HPDE6-E6E7 (cell line): ENCODE measurements around the gene RIMS3.
A peak's percentile ranks its signal among the peaks of the same experiment; 100 is the strongest.
"Not testable (repeated sequence)": the region's sequence is repeated elsewhere in the genome, so short reads cannot be mapped to it uniquely, and the experiment has no call there.

ENCODE experiments used
- DNase-seq: peaks from one replicate; pipeline ENCODE4 v3.0.0; 2011; ENCODE audit warnings: missing footprints; ENCODE audit errors: extremely low spot score

The RIMS3 gene

DNA sequence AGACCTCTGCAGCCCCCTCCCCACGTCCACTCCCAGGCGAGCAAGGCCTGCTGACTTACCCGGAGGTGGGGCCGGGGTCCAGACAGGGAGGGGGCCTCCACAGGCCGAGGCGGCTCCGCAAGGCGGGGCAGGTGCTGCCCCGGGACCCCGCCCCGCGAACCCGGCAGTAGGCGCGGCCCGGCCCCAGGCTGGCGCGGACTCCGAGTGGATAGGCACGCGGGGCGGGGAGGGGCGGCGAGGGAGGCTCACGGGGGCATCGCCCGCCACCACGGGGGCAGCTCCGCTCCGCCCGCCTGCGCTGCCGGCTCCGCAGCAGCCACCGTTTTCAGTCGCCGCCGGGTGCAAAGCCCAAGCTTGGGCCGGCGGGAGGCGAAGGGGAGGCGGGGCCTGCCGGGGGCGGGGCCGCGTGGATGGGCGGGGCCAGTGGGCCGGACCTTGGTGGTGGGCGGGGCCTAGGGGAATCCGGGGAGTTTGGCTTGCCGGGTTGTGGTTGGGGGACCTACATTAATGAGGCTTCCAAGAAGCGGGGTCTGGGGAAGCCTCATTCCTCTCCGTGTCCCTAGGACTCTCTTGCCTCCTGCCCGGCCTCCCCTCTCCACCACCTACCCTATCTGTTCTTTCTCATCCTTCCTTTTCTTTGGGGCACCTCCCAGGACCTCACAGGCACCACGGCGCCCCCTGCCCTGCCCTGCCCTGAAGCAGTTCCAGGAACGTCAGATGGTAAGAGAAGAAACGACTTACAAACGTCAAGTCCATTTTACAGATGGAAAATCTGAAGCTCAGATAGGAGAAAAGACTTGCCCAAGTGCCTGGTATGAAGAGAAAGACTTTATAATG, at the start of gene RIMS3:
TSS of gene RIMS3 (minus strand) at position 348 of the 837 bp plus-strand sequence. CDS start 23,757 bp downstream, outside the sequence.
- DNase-seq, result peak; percentile 59

DNA sequence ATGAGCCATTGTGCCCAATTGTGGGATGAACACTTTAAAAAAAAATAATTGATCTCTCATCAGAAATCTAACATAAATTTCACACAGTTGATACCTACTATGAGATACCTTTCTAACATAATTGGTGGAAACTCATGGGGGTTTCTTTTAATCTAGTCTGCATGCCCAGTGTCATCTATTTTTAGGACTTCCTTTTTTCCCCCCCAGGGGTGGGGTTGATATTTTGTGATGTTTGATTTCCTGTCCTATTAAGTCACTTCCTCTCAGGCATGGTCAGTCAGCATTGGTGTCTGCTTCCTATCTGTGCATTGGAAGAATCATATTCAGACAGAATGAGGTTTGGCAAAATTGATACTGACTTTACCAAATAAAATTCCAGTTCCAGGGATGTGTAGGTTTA, 47.5 kb upstream of the RIMS3 start:
- no peak for DNase-seq

DNA sequence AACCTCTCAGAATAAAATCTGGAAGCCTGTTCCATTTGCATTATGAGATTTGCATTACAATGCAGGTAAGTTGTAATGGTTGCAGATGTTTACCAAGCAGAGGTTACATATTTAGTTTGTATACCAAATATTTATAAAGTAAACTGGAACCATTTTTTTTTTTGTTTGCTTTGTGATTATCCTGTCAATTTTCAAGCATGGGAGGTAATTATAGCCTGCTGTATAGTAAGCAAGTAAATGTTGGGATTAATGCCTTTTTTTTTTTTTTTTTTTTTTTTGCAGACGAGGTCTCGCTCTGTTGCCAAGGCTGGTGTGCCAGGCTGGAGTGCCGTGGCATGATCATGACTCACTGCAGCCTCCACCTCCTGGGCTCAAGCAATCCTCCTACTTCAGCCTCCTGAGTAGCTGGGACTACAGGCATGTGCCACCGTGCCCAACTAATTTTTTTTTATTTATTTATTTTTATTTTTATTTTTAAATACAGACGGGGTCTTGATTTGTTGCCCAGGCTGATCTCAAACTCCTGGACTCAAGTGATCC, 47.0 kb upstream of the RIMS3 start:
- no peak for DNase-seq

DNA sequence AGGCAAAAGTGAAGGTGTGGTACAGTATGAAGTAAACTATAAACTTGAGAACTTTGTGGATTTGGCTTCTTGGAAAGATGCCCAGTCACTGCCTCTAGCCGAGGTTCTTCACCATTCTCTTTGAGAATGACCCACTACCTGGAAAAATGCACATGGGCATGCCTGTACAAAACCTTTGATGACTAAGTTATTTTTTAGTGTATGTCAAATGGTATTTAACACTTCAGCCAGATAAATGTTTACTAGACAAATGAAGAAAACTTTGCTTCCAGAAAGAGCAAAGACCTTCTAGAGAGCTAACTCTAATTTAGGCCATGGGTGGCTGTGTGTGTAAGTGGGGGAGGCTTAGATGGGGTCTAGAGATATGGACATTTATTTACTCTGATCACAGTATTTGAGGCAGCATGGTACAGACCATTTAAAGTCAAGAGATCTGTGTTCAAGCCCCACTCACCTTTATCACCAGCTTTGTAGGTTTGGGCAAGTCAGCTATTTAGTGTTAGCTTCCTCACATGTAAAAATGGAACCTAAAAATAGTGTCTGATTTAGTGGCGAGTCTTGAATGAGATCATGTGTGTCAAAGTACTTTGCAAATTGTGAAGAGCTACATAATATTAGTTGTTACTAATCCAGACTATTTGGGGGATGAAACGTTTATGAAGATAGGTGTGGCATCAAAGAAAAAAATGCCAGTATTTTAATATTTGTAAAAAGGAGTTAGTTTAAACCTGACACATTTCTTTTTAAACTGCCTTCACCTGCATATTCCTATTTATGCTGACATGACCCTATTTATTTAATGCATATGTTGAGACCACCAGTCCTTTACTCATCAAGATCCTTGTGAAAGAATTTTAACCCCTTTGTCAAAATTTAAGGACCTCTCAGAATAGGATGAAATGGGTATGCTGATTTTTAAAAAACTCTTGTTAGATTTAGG, 46.3 kb upstream of the RIMS3 start:
- DNase-seq, result peak; percentile 69

DNA sequence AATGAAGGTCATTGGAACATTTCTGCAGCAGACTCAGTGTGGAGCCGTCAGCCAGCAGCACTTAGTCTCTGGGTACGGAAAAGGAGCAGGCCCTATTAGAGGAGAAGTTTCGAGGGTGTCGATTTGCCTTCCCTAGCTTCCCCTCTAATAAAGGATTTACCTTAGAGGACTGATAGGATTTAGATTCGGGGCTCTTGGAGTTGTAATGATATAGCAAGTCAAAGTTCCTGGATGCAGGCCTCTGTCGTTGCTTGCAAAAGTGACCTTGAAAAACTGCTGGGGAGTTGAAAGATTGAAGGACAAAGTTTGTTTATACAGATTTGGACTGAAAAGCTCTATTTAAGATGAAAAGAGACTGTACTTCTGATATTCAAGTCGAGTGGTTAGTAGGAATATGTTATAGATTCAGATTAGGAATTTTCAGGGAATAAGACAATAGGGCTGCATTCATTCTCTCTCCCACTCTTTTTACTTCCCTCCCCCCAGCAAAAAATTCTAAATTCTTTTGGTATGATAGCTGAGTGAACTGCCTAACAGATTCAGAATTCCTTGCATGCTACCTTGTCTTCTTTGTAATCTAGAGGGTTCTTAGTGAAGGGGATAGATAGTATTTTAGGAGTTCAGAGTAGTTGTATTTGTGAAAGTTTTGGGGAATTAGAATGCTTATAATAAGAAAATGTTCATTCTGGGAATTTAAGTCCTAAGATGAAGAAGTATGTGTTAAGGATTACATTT, 45.3 kb upstream of the RIMS3 start:
- no peak for DNase-seq

DNA sequence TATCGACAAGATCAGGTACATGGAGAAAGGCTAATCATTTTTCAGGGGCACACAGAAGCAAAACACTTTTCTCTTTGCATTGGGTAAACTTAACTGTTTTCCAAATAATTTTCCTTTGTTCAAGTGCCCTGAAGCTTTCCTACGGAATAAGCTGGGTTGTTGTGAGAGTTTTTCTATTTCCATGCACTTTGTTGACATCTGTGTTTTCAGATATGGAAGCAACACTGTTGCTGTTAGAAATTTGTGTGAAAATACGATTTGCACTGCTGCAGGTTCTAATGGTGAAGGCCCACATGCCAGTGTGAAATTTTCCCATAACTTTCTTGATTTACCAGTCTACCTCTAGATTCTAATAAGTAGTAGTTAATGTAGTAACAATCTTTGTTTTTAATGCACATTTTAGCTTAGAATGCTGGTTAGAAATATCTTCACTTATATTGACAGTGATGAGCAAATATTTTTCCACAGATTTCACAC, 44.4 kb upstream of the RIMS3 start:
- no peak for DNase-seq

DNA sequence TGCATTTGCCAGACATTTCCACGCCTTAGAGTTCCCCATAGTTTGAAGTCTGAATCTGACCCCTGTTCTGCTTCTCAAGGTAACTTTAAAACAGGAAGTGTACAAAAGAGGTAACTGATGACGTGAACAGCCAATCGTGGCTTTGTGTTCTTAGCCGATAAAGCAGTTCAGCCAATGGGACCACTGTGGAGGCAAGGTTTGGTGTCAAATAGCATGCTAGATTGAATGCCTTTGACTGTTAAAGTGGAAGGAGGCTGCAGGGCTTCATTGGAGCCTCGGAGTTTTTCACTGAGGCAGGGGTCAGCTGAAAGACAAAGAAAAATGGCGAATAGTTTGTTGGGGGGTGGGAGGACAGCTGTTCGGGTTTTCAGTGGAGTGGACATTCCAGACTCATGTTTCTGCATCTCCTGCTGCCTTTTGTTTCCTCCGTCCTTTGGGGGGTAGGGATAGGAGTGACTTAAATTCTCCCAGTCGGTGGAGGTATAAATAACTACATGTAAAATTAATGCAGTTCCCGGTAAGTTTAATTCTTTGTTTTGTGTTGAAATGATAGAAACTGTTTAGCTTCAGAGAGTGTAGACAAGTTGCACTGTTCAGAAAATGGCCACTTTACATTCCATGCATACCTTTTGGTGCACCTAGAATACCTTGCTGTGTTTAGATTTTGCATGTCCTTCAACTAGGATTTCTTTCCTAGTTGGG, 43.8 kb upstream of the RIMS3 start:
- peak; percentile 80 for DNase-seq

DNA sequence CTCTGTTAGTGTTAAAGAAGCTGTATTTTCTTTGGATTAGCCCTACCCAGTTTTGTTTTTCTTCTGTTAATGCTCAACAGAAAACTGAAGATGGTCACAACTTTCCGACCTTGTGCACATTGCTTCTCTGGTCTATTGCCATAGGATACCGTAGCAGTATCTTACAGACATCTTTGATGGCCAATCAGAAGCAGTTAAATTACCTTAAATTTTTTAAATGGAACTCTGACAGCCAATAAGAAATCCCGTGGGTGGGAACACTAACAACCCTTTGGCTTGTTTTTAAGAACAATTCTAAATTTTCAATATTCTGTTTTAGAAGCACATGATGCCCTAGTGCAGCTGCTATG, 43.2 kb upstream of the RIMS3 start:
- peak; percentile 83 for DNase-seq

DNA sequence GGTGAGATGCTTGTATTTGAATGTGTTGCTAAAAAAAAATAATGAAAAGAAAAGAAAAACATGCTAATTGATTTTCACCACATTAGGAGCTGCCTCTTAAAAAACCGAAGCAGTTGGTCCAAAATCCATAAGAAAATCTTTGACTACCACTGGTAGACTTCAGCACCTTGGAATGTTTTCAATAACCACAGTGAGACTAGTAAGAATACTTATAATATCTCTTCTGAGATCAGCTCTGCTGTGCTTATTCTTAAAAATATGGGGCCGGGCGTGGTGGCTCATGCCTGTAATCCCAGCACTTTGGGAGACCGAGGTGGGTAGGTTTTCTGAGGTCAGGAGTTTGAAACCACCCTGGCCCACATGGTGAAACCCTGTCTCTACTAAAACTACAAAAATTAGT, 41.1 kb upstream of the RIMS3 start:
- no peak for DNase-seq

DNA sequence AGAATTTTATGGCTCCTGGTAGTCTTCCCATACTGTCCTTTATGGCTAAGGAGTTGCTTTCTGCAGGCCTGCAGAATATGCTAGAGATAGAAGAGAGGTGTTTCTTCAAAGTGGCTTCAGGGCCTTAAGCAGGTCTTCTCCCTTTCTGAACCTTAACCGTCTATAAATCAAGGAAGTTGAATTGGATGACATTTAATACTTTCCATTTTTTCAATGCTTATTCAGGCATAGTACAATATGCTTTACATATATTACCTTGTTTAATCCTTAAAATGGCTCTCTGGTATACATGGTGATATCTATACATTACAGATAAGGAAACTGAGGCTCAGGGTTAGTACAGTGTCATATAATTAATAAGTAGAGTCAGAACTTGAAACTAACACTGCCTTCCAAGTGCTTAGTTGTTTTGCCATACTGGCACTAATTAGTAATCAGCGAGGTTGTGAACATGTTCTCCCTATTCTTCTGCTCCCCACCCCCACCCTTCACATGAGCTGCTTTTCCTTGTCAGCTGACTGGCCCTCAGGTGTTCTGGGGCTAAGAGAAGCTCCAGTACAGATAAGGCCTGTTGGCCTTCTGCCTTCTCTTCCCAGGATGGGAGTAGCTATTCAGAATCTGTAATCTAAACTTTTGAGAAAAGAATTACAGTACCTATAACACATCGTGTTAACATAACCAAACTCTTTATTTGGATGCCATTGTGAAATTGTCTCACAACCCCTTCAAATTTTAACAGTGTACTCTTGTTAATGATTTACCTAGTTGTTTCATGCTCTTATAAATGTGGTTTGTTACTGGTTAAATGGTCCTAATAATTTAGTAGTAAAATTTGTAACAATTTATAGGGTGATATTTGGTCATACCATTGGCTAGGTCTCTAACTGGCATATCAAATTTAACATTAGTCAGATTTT, 39.6 kb upstream of the RIMS3 start:
- no peak for DNase-seq

DNA sequence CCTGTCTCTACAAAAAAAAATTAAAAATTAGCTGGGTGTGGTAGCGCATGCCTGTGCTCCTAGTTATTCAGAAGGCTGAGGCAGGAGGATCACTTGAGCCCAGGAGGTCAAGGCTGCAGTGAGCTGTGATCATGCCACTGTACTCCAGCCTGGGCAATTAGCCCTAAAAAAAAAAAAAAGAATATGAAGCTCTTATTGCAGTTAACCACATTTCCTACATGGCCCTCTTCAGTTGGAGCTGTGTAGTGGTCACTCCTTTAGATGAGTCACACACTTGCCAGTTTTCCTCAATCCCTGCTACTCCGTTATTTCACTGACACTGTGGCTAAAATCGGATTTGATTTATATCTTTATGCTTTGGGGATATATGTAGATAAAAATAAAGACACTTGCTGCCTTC, 37.8 kb upstream of the RIMS3 start:
- no peak for DNase-seq

DNA sequence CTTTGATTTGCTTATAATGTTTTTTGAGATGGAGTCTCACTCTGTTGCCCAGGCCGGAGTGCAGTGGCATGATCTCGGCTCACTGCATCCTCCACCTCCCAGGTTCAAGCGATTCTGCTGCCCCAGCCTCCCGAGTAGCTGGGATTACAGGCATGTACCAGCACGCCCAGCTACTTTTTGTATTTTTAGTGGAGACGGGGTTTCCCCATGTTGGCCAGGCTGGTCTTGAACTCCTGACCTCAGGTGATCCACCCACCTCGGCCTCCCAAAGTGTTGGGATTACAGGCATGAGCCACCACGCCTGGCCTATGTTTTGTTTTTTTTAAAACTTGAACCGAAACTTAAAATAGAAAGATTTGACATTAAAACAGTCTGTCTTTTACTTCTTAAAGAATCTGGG, 37.3 kb upstream of the RIMS3 start:
- not testable (repeated sequence) for DNase-seq

DNA sequence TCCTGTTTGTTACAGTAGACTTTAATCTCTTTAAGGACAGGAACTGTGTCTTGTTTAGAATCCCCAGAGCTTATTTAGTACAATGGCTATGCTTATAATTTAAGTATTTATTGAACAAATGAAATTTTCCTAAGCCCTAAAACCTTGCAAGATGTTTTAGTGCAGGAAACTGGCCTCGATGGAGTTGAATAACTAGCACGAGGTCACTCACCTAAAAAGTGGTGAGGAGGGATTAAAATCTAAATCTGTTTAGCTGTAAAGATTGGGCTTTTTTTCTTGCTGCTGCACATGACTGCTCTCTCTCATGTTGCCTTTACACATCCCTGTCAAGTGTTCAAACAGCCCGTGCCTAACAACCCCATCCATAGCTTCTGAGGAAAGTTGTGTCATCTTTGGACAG, 36.2 kb upstream of the RIMS3 start:
- DNase-seq, result no peak

DNA sequence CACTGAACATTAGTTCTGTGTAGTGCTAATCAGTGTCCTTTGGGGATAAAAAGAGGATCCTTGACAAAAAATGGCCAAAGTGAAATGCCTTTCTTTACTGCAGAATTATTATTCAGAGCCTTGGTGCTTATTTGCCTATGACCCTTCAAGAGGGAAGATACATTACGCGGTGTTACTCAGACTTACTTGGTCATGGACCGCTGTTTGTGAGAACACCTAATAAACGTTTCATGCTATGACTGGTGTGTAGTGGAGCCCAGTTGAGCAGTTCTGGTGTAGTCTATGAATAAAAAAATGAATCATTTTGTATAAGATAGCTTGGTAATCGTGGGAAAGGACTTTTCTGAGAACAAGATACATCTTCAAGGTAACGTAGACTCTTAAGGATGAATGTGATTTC, 34.3 kb upstream of the RIMS3 start:
- DNase-seq, result no peak

DNA sequence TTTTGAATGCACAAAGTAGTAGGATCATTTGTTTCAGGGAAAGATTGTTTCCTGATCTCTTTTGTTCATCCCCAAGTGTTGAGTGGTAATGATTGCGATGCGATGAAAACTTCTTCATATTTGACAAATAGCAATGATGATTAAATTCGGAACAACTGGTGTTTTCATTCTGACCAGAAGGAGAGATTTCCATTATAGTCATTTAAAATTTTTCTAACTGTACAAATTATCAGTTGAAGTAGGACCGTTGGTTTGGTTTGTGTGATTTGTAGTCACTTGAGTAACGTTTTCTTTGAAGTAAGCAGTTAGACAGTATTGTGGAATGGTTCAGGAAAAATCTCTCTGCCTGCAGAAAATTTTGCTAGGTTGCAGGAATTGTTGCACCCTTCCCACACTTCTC, 32.0 kb upstream of the RIMS3 start:
- DNase-seq, result no peak

DNA sequence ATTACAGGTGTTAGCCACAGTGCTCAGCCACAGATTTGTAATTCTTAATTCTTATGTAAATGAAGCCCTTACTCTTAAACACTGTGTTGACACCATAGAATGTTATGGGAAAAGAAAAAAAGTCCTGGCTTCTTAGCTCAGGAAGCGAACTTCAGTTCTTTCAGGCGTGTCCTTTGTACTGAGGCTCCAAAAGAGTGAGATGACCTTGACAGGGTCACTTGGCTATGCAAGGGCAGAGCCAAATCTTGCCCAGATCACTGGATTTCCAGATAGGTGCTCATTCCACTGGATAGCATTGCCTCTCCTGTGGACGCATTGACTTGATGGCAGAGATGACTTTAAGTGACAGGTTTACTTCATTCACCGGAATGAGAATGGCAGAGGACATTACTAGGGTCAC, 30.8 kb upstream of the RIMS3 start:
- DNase-seq, result no peak

DNA sequence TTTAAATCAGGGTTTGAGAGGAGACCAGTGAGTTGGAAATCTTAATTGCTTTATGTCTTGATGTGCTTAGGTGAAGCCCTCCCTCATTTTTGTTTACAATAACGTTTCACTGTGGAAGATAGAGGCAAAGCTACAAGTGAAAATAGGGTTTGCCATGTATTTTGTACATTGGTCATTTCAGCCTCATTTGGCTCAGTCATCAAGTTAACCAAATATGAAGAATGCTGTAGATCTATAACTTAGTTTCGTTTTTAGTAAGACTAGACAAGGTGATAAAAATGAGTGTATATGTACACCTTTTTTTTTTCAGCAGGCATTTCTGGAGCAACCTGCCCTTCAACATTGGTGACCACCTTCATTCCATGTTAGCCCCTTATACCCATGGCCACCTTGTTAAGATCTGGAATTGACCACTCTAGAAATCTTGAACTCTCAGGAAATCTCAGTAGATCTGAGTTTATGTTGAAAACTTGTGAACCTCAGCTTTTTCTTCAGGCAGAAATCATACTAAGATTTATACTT, 28.9 kb upstream of the RIMS3 start:
- DNase-seq, result no peak

DNA sequence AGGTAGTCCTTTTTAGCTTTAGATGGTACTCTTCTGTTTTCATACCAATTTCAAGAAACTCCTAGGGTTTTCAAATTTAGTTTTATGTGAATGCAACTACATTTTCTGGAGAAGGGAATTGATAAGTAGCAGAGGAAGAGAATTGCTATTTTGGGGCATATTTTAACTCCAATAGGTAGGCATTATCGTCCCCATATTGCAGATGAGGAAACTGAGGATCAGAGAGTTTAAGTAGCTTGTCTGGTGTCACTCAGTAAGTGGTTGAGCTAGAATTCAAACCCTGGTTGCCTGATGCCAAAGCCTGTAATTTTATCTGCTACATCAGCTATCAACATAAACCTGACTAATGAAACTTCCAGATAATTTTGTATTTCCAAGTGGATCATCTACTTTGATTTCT, 27.9 kb upstream of the RIMS3 start:
- DNase-seq, result no peak

DNA sequence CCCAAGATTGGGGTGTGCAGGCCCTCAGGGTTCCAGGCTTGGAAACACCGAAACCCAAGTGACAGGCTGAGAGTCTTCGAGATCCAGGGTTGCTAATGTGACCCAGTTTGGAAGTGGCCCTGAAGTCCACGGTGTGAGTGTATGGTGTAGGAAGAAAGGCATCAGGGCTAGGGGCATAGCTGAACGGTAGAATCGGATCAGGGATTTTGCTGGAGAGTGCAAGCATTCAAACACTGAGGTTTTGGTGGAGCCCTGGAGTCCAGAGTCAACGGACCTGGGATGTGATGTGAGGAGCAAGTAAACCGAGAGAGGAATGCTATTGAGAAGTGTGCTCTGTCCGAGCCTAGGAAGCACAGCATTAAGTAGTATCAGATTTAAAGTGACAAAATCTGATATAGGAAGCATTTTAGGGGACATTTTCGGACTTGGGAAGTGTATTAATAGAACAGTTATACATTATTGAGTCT, 27.0 kb upstream of the RIMS3 start:
- no peak for DNase-seq
